Endothelial cell of umbilical vein (primary cell): ENCODE measurements around the gene CCDC69. TPM values are rescaled to one million over a fixed set of nuclear protein-coding genes. Genes with fewer than 3 reads are reported as not detected.

Source experiments
- BruUV-seq: library from RNA; stranded (reverse); fragments of 400-500 nt; replicated peaks from 2 replicates; lab custom pipeline; 2021; lab: Mats Ljungman, UMichigan
- CTCF ChIA-PET: fragments of 300-600, 350-600 bp; sonication (Branson Sonifier 250); formaldehyde crosslinking; loops from one replicate; lab custom pipeline; 2021; ENCODE audit warnings: antibody characterized with exemption, inconsistent platforms; lab: Charles Lee
- POLR2A ChIA-PET: fragments of 300-600, 350-600 bp; sonication (Branson Sonifier 250); formaldehyde crosslinking; loops from one replicate; lab custom pipeline; 2021; ENCODE audit warnings: antibody characterized with exemption, inconsistent platforms; lab: Charles Lee
- DNase-seq: peaks from one replicate; pipeline ENCODE4 v3.0.0-alpha.2; 2011; ENCODE audit warnings: low read depth, low spot score
- FAIRE-seq: peaks from 2 replicates; lab custom pipeline; 2011; peaks lifted over from hg19 to GRCh38; lab: Jason Lieb, UNC
- H2AFZ ChIP-seq: 2 replicates; pipeline ENCODE4 v1.6.0; 2012; ENCODE audit warnings: low read depth, low read length, control low read depth, inconsistent platforms
- H3K27ac ChIP-seq: 2 replicates; pipeline ENCODE4 v1.5.1; 2011; ENCODE audit warnings: low read depth, mild to moderate bottlenecking, control low read depth, low read length, moderate library complexity; ENCODE audit not compliant: insufficient read depth
- H3K27me3 ChIP-seq, 2 experiments: 2 replicates each; pipeline versions ENCODE4 v1.6.0 to v1.6.1; 2011; ENCODE audit warnings: low read length in 2 of 2, mixed read lengths in 1 of 2; ENCODE audit not compliant: control insufficient read depth in 2 of 2, insufficient read depth in 2 of 2
- H3K36me3 ChIP-seq, 2 experiments: 2 replicates in 1 of 2; 3 replicates in 1 of 2; pipeline ENCODE4 v1.5.1; 2011; ENCODE audit warnings: low read length in 2 of 2, mild to moderate bottlenecking in 1 of 2, moderate library complexity in 1 of 2; ENCODE audit not compliant: control insufficient read depth in 2 of 2, insufficient read depth in 2 of 2; ENCODE audit errors: extremely low read depth in 1 of 2
- H3K4me1 ChIP-seq: 3 replicates; pipeline ENCODE4 v1.5.1; 2011; ENCODE audit warnings: mild to moderate bottlenecking, low read length; ENCODE audit not compliant: control insufficient read depth, insufficient read depth; ENCODE audit errors: extremely low read depth
- H3K4me2 ChIP-seq: 2 replicates; pipeline ENCODE4 v1.6.1; 2011; ENCODE audit warnings: low read length, control low read depth, mixed read lengths; ENCODE audit not compliant: insufficient read depth
- H3K4me3 ChIP-seq, 3 experiments: fragments of 200-600 bp in 1 of 3; sonication (generic), shearing (Covaris generic) in 1 of 3; replicated peaks in 1 of 3; 2 replicates each; pipeline ENCODE4 v1.5.1; 2011 to 2016; ENCODE audit warnings: control low read depth in 3 of 3, low read length in 3 of 3, mild to moderate bottlenecking in 2 of 3, inconsistent platforms in 1 of 3, low read depth in 1 of 3, moderate library complexity in 1 of 3; ENCODE audit not compliant: insufficient read depth in 1 of 3
- H3K79me2 ChIP-seq: 2 replicates; pipeline ENCODE4 v1.6.0; 2012; ENCODE audit warnings: low read length, inconsistent platforms; ENCODE audit not compliant: control insufficient read depth, insufficient read depth
- H3K9ac ChIP-seq: replicated peaks from 2 replicates; pipeline ENCODE3; 2011; ENCODE audit warnings: low read length, control low read depth; ENCODE audit not compliant: insufficient read depth; ENCODE audit errors: extremely low read depth
- H3K9me1 ChIP-seq: replicated peaks from 3 replicates; pipeline ENCODE4 v1.6.0; 2011; ENCODE audit warnings: mild to moderate bottlenecking, low read length; ENCODE audit not compliant: control insufficient read depth, insufficient read depth; ENCODE audit errors: extremely low read depth
- H3K9me3 ChIP-seq: replicated peaks from 2 replicates; pipeline ENCODE4 v1.5.1; 2012; ENCODE audit warnings: low read length, inconsistent platforms; ENCODE audit not compliant: control insufficient read depth, insufficient read depth
- H4K20me1 ChIP-seq: replicated peaks from 2 replicates; pipeline ENCODE3; 2011; ENCODE audit warnings: mild to moderate bottlenecking, low read length; ENCODE audit not compliant: control insufficient read depth, insufficient read depth; ENCODE audit errors: extremely low read depth
- EZH2 ChIP-seq: IDR thresholded peaks from 2 replicates; pipeline ENCODE4 v1.6.1; 2012; ENCODE audit warnings: borderline replicate concordance, low read depth, mild to moderate bottlenecking, moderate library complexity, low read length, inconsistent platforms; ENCODE audit not compliant: severe bottlenecking
- FOS ChIP-seq: IDR thresholded peaks from 2 replicates; pipeline ENCODE4 v1.6.1; 2011; ENCODE audit warnings: mild to moderate bottlenecking, low read length, moderate library complexity, borderline replicate concordance; ENCODE audit not compliant: insufficient read depth
- GATA2 ChIP-seq: IDR thresholded peaks from 2 replicates; pipeline ENCODE4 v1.7.0; 2011; ENCODE audit warnings: low read depth, mild to moderate bottlenecking, moderate library complexity, mixed read lengths, low read length; ENCODE audit not compliant: insufficient read length, insufficient read depth
- JUN ChIP-seq: IDR thresholded peaks from 2 replicates; pipeline ENCODE4 v1.6.1; 2011; ENCODE audit warnings: borderline replicate concordance, low read depth; ENCODE audit not compliant: insufficient read length, insufficient read depth
- MAX ChIP-seq: IDR thresholded peaks from 2 replicates; pipeline ENCODE4 v1.6.1; 2011; ENCODE audit not compliant: insufficient read depth, insufficient read length
- MYC ChIP-seq: IDR thresholded peaks from one replicate; pipeline ENCODE4 v1.6.1; 2011; ENCODE audit warnings: mild to moderate bottlenecking, low read depth, low read length
- POLR2A ChIP-seq: IDR thresholded peaks from 2 replicates; pipeline ENCODE4 v1.6.1; 2012; ENCODE audit warnings: low read depth, mild to moderate bottlenecking, control low read depth, low read length
- POLR2AphosphoS5 ChIP-seq: IDR thresholded peaks from 2 replicates; pipeline ENCODE4 v1.6.1; 2012; ENCODE audit warnings: low read depth, mild to moderate bottlenecking, control low read depth, low read length, moderate library complexity; ENCODE audit not compliant: insufficient read depth
- dilution Hi-C: fragments of 300-500 bp; cut with MboI; formaldehyde crosslinking; loops from one replicate; pipeline ENCODE4 v1.15.0; 2019; ENCODE audit warnings: low sequenced_read_pairs; ENCODE audit not compliant: extremely low pct_ligation_motif_present
- intact Hi-C: fragments of 100-400 bp; cut with micrococcal nuclease; formaldehyde crosslinking; loops from one replicate; pipeline ENCODE4 v1.10.0; 2022
- polyA plus RNA-seq, 4 experiments: library from polyadenylated mRNA; depleted of rRNA in 3 of 4; stranded (reverse) in 3 of 4; unstranded in 1 of 4; fragments of >200 nt; gene quantifications; 2 replicates each; pipeline versions ENCODE4 v1.2.1 to v1.2.3, GENCODE V29; 2011 to 2012; ENCODE audit warnings: missing spikeins in 1 of 4
- total RNA-seq: library from RNA; stranded (reverse); gene quantifications from 2 replicates; pipeline ENCODE4 v1.2.3, GENCODE V29; 2021
- TF ChIP-seq, protein P1 (sequence below), 2 donors: IDR thresholded peaks; 1 replicate in 1 of 2; 2 replicates in 1 of 2; pipeline ENCODE4 v1.5.1; 2011; ENCODE audit warnings: low read length in 2 of 2, mild to moderate bottlenecking in 2 of 2, moderate library complexity in 2 of 2, control low read depth in 1 of 2, inconsistent platforms in 1 of 2, low read depth in 1 of 2; ENCODE audit not compliant: insufficient read depth in 1 of 2; ENCODE audit errors: extremely low read depth in 1 of 2

CCDC69 gene
- total and polyA plus RNA-seq, 2 donors (not counting 3 experiments of a cell fraction or from before 2014, with no cell fraction given), result 4.1 to 4.5 TPM

DNA sequence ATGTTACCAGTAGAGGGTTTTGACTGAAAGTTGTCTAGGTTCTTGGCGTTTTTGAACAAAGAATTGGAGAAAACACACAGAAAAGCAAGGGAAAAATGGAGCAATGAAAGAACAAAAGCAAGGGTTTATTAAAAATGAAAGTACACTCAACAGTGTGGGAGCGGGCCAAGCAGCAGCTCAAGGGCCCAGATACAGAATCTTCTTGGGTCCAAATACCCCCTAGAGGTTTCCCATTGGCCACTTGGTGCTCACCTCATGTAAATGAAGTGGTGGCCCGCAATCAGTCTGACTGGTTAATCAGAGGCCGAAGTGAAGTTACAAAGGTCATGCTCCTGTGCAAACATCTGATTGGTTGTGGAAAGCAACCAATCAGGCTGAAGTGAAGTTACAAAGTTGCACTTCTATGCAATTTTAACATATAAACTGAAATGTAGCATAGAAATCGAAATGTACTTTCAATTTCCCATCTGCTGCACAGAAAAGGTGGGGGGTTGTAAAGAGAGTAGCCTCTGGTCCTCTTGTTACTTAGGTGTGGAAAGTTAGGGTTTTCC is 27.2 kb upstream of the CCDC69 start:
- Histone ChIP-seq H3K4me2 (no peak overlapping the region), H3K4me1 (peaks cover 5% of the 10 kb centered on the region), H3K9me1 (no peaks in the 10 kb centered on the region), H3K9me3 (no peaks in the 10 kb centered on the region), H3K36me3 (no peaks in the 10 kb centered on the region), H3K27me3 (peaks cover 3 to 6% of the 10 kb centered on the region in 2 experiments), H3K27ac (no peak overlapping the region), H3K9ac (no peak overlapping the region), H3K79me2 (no peaks in the 10 kb centered on the region), H4K20me1 (no peaks in the 10 kb centered on the region), H2AFZ (no peak overlapping the region), H3K4me3 (no peak overlapping the region)
- dilution Hi-C loops, result no loop called here
- TF ChIP-seq FOS, result no peak
- no peak for TF ChIP-seq GATA2
- no peak for TF ChIP-seq EZH2
- DNase-seq (no peak), FAIRE-seq (no peak)
- BruUV-seq, result no TSS peak
- intact Hi-C loops, result loop anchor here (5.0 to 10.0 kb wide), 3 partner anchors 411 to 524 kb away; partner anchors contain the start of gene G3BP1
- CTCF ChIA-PET, result no interaction called here
- POLR2A ChIA-PET, result no interaction called here

GRCh38 chr5:151250346-151251000 is 26.6 kb upstream of the CCDC69 start:
- Histone ChIP-seq H3K27me3 (peaks cover 3 to 9% of the 10 kb centered on the region in 2 experiments), H3K79me2 (no peaks in the 10 kb centered on the region), H3K27ac (no peak overlapping the region), H3K9me3 (no peaks in the 10 kb centered on the region), H3K4me3 (no peak overlapping the region), H3K9me1 (no peaks in the 10 kb centered on the region), H2AFZ (no peak overlapping the region), H3K4me1 (peaks cover 5% of the 10 kb centered on the region), H4K20me1 (no peaks in the 10 kb centered on the region), H3K9ac (no peak overlapping the region), H3K4me2 (no peak overlapping the region), H3K36me3 (no peaks in the 10 kb centered on the region)
- dilution Hi-C loops (no loop called here), intact Hi-C loops (loop anchor here (5.0 to 10.0 kb wide), 3 partner anchors 412 to 524 kb away; partner anchors contain the start of gene G3BP1)
- no peak for DNase-seq
- FAIRE-seq, result no peak
- no peak for TF ChIP-seq MAX
- TF ChIP-seq JUN, result no peak
- TF ChIP-seq, protein P1, sequence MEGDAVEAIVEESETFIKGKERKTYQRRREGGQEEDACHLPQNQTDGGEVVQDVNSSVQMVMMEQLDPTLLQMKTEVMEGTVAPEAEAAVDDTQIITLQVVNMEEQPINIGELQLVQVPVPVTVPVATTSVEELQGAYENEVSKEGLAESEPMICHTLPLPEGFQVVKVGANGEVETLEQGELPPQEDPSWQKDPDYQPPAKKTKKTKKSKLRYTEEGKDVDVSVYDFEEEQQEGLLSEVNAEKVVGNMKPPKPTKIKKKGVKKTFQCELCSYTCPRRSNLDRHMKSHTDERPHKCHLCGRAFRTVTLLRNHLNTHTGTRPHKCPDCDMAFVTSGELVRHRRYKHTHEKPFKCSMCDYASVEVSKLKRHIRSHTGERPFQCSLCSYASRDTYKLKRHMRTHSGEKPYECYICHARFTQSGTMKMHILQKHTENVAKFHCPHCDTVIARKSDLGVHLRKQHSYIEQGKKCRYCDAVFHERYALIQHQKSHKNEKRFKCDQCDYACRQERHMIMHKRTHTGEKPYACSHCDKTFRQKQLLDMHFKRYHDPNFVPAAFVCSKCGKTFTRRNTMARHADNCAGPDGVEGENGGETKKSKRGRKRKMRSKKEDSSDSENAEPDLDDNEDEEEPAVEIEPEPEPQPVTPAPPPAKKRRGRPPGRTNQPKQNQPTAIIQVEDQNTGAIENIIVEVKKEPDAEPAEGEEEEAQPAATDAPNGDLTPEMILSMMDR (IDR thresholded peaks at IDR 0.05; ENCODE audit: extremely low read depth in 1 of 2, insufficient read depth in 1 of 2, low read depth in 1 of 2, low read length in 2 of 2), result no peak
- no peak for TF ChIP-seq GATA2
- TF ChIP-seq FOS, result no peak
- TF ChIP-seq POLR2AphosphoS5, result no peak
- TF ChIP-seq MYC, result no peak
- no peak for TF ChIP-seq EZH2
- TF ChIP-seq POLR2A, result no peak
- CTCF ChIA-PET, result no interaction called here
- POLR2A ChIA-PET, result no interaction called here
- no TSS peak for BruUV-seq
